Endothelial cell of umbilical vein (primary cell): ENCODE measurements around the gene CHRM4. TPM values are rescaled to one million over a fixed set of nuclear protein-coding genes. Genes with fewer than 3 reads are reported as not detected.

Source experiments
- BruUV-seq: library from RNA; stranded (reverse); fragments of 400-500 nt; replicated peaks from 2 replicates; lab custom pipeline; 2021; lab: Mats Ljungman, UMichigan
- CTCF ChIA-PET: fragments of 300-600, 350-600 bp; sonication (Branson Sonifier 250); formaldehyde crosslinking; loops from one replicate; lab custom pipeline; 2021; ENCODE audit warnings: antibody characterized with exemption, inconsistent platforms; lab: Charles Lee
- POLR2A ChIA-PET: fragments of 300-600, 350-600 bp; sonication (Branson Sonifier 250); formaldehyde crosslinking; loops from one replicate; lab custom pipeline; 2021; ENCODE audit warnings: antibody characterized with exemption, inconsistent platforms; lab: Charles Lee
- DNase-seq: peaks from one replicate; pipeline ENCODE4 v3.0.0-alpha.2; 2011; ENCODE audit warnings: low read depth, low spot score
- FAIRE-seq: peaks from 2 replicates; lab custom pipeline; 2011; peaks lifted over from hg19 to GRCh38; lab: Jason Lieb, UNC
- H2AFZ ChIP-seq: 2 replicates; pipeline ENCODE4 v1.6.0; 2012; ENCODE audit warnings: low read depth, low read length, control low read depth, inconsistent platforms
- H3K27ac ChIP-seq: 2 replicates; pipeline ENCODE4 v1.5.1; 2011; ENCODE audit warnings: low read depth, mild to moderate bottlenecking, control low read depth, low read length, moderate library complexity; ENCODE audit not compliant: insufficient read depth
- H3K27me3 ChIP-seq, 2 experiments: 2 replicates each; pipeline versions ENCODE4 v1.6.0 to v1.6.1; 2011; ENCODE audit warnings: low read length in 2 of 2, mixed read lengths in 1 of 2; ENCODE audit not compliant: control insufficient read depth in 2 of 2, insufficient read depth in 2 of 2
- H3K36me3 ChIP-seq, 2 experiments: 2 replicates in 1 of 2; 3 replicates in 1 of 2; pipeline ENCODE4 v1.5.1; 2011; ENCODE audit warnings: low read length in 2 of 2, mild to moderate bottlenecking in 1 of 2, moderate library complexity in 1 of 2; ENCODE audit not compliant: control insufficient read depth in 2 of 2, insufficient read depth in 2 of 2; ENCODE audit errors: extremely low read depth in 1 of 2
- H3K4me1 ChIP-seq: 3 replicates; pipeline ENCODE4 v1.5.1; 2011; ENCODE audit warnings: mild to moderate bottlenecking, low read length; ENCODE audit not compliant: control insufficient read depth, insufficient read depth; ENCODE audit errors: extremely low read depth
- H3K4me2 ChIP-seq: 2 replicates; pipeline ENCODE4 v1.6.1; 2011; ENCODE audit warnings: low read length, control low read depth, mixed read lengths; ENCODE audit not compliant: insufficient read depth
- H3K4me3 ChIP-seq, 3 experiments: fragments of 200-600 bp in 1 of 3; sonication (generic), shearing (Covaris generic) in 1 of 3; replicated peaks in 1 of 3; 2 replicates each; pipeline ENCODE4 v1.5.1; 2011 to 2016; ENCODE audit warnings: control low read depth in 3 of 3, low read length in 3 of 3, mild to moderate bottlenecking in 2 of 3, inconsistent platforms in 1 of 3, low read depth in 1 of 3, moderate library complexity in 1 of 3; ENCODE audit not compliant: insufficient read depth in 1 of 3
- H3K79me2 ChIP-seq: 2 replicates; pipeline ENCODE4 v1.6.0; 2012; ENCODE audit warnings: low read length, inconsistent platforms; ENCODE audit not compliant: control insufficient read depth, insufficient read depth
- H3K9ac ChIP-seq: replicated peaks from 2 replicates; pipeline ENCODE3; 2011; ENCODE audit warnings: low read length, control low read depth; ENCODE audit not compliant: insufficient read depth; ENCODE audit errors: extremely low read depth
- H3K9me1 ChIP-seq: replicated peaks from 3 replicates; pipeline ENCODE4 v1.6.0; 2011; ENCODE audit warnings: mild to moderate bottlenecking, low read length; ENCODE audit not compliant: control insufficient read depth, insufficient read depth; ENCODE audit errors: extremely low read depth
- H3K9me3 ChIP-seq: replicated peaks from 2 replicates; pipeline ENCODE4 v1.5.1; 2012; ENCODE audit warnings: low read length, inconsistent platforms; ENCODE audit not compliant: control insufficient read depth, insufficient read depth
- H4K20me1 ChIP-seq: replicated peaks from 2 replicates; pipeline ENCODE3; 2011; ENCODE audit warnings: mild to moderate bottlenecking, low read length; ENCODE audit not compliant: control insufficient read depth, insufficient read depth; ENCODE audit errors: extremely low read depth
- EZH2 ChIP-seq: IDR thresholded peaks from 2 replicates; pipeline ENCODE4 v1.6.1; 2012; ENCODE audit warnings: borderline replicate concordance, low read depth, mild to moderate bottlenecking, moderate library complexity, low read length, inconsistent platforms; ENCODE audit not compliant: severe bottlenecking
- dilution Hi-C: fragments of 300-500 bp; cut with MboI; formaldehyde crosslinking; loops from one replicate; pipeline ENCODE4 v1.15.0; 2019; ENCODE audit warnings: low sequenced_read_pairs; ENCODE audit not compliant: extremely low pct_ligation_motif_present
- intact Hi-C: fragments of 100-400 bp; cut with micrococcal nuclease; formaldehyde crosslinking; loops from one replicate; pipeline ENCODE4 v1.10.0; 2022
- polyA plus RNA-seq, 4 experiments: library from polyadenylated mRNA; depleted of rRNA in 3 of 4; stranded (reverse) in 3 of 4; unstranded in 1 of 4; fragments of >200 nt; gene quantifications; 2 replicates each; pipeline versions ENCODE4 v1.2.1 to v1.2.3, GENCODE V29; 2011 to 2012; ENCODE audit warnings: missing spikeins in 1 of 4
- total RNA-seq: library from RNA; stranded (reverse); gene quantifications from 2 replicates; pipeline ENCODE4 v1.2.3, GENCODE V29; 2021
- TF ChIP-seq, protein P1 (sequence below): IDR thresholded peaks from 2 replicates; pipeline ENCODE4 v1.6.1; 2011; ENCODE audit not compliant: insufficient read depth, insufficient read length

Gene CHRM4
- total and polyA plus RNA-seq, 2 donors (not counting 3 experiments of a cell fraction or from before 2014, with no cell fraction given): 0.04 to 0.22 TPM

DNA sequence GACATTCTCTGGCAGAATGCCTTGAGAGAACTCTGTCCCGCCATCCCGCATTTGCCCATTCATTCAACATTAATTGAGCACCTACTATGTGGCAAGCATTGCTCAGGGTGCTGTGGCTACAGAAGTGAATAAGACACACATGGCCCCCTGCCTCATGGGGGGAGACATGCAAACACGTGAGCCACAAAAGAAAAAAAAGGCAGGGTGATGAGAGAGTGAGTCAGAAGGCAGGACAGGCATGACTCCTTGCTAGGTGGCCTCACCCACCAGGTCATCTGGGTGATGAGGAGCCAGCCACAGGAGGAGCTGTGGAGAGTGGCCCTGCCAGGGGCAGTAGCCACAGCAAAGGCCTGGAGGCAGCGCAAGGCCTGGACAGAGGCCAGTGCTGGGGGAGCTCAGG, 4.9 kb downstream of the CHRM4 start:
- H4K20me1 ChIP-seq: no peaks in the 10 kb centered on the region
- H3K27ac ChIP-seq: no peak overlapping the region
- POLR2A ChIA-PET: no interaction called here
- intact Hi-C loops: no loop called here
- DNase-seq (no peak), FAIRE-seq (no peak)
- H3K79me2 ChIP-seq: no peaks in the 10 kb centered on the region
- no peak overlapping the region for H3K4me3 ChIP-seq
- H3K27me3 ChIP-seq: peaks cover 23 to 33% of the 10 kb centered on the region in 2 experiments
- no peak overlapping the region for H3K4me2 ChIP-seq
- no peaks in the 10 kb centered on the region for H3K9me1 ChIP-seq
- no peaks in the 10 kb centered on the region for H3K36me3 ChIP-seq
- no peaks in the 10 kb centered on the region for H3K9me3 ChIP-seq
- H3K4me1 ChIP-seq: peaks cover 12% of the 10 kb centered on the region
- H2AFZ ChIP-seq: no peak overlapping the region
- CTCF ChIA-PET: interaction anchor here (1.7 to 7.2 kb wide), 3 partner anchors 34 to 152 kb away, joined by 4 to 99 read pairs (median 68); no protein-coding TSS in a partner anchor
- BruUV-seq: no TSS peak
- TF ChIP-seq, protein P1, sequence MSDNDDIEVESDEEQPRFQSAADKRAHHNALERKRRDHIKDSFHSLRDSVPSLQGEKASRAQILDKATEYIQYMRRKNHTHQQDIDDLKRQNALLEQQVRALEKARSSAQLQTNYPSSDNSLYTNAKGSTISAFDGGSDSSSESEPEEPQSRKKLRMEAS: no peak
- H3K9ac ChIP-seq: no peak overlapping the region
- dilution Hi-C loops: no loop called here

DNA sequence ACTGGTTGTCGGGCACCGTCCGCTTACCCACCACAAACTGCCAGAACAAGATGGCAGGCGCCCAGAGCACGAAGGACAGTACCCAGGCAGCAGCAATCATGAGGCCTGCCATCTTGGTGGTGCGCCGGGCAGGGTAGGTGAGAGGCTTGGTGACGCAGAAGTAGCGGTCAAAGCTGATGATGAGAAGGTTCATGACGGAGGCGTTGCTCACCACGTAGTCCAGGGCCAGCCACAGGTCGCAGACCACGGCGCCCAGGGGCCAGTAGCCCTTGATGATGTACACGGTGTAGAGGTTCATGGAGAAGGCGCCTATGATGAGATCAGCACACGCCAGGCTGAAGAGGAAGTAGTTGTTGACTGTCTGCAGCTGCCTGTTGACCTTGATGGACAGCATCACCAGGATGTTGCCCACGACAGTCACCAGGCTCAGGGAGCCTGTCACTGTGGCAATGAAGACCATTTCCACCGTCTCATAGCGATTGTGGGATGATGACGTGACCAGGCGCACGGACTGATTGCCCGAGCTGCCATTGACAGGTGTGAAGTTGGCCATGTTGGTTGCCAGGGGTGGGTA, 5.5 kb downstream of the CHRM4 start:
- TF ChIP-seq EZH2: no peak
- DNase-seq: no peak
- H2AFZ ChIP-seq: no peak overlapping the region
- dilution Hi-C loops: no loop called here
- no peaks in the 10 kb centered on the region for H3K79me2 ChIP-seq
- H3K27me3 ChIP-seq: peaks cover 23 to 30% of the 10 kb centered on the region in 2 experiments
- H3K36me3 ChIP-seq: no peaks in the 10 kb centered on the region
- H3K27ac ChIP-seq: no peak overlapping the region
- FAIRE-seq: no peak
- H3K9ac ChIP-seq: no peak overlapping the region
- no peak overlapping the region for H3K4me3 ChIP-seq
- BruUV-seq: no TSS peak
- H3K9me3 ChIP-seq: no peaks in the 10 kb centered on the region
- H3K9me1 ChIP-seq: no peaks in the 10 kb centered on the region
- CTCF ChIA-PET: interaction anchor here (1.7 to 7.2 kb wide), 3 partner anchors 33 to 153 kb away, joined by 4 to 99 read pairs (median 68); no protein-coding TSS in a partner anchor
- POLR2A ChIA-PET: no interaction called here
- no peaks in the 10 kb centered on the region for H4K20me1 ChIP-seq
- intact Hi-C loops: no loop called here
- H3K4me2 ChIP-seq: no peak overlapping the region
- peaks cover 12% of the 10 kb centered on the region for H3K4me1 ChIP-seq
